Measurements from ENCODE around the gene IFNL4.

IFNL4 gene

GRCh38 chr19:39251846-39252245 is 3.2 kb upstream of the IFNL4 start:
- no peak for ATAC-seq
- TF ChIP-seq BACH2 (CRISPR knock-in tag; IDR thresholded peaks at IDR 0.05; ENCODE audit: borderline replicate concordance) (no peak), POU6F1 (CRISPR knock-in tag; IDR thresholded peaks at IDR 0.05; ENCODE audit: borderline replicate concordance, low read depth) (no peak), CREB5 (CRISPR knock-in tag; IDR thresholded peaks at IDR 0.05; ENCODE audit: low read depth) (no peak), ARNTL (CRISPR knock-in tag; IDR thresholded peaks at IDR 0.05; ENCODE audit: borderline replicate concordance, low read depth) (no peak), ZNF565 (CRISPR knock-in tag; conservative IDR thresholded peaks at IDR 0.05; ENCODE audit: low read depth) (no peak), GLIS3 (CRISPR knock-in tag; IDR thresholded peaks at IDR 0.05) (no peak), PPARA (CRISPR knock-in tag; IDR thresholded peaks at IDR 0.05; ENCODE audit: borderline replicate concordance) (no peak), ZFP3 (CRISPR knock-in tag; IDR thresholded peaks at IDR 0.05) (no peak)

- no peak for ATAC-seq
- TF ChIP-seq ZFP3 (CRISPR knock-in tag; IDR thresholded peaks at IDR 0.05) (no peak), CREB5 (CRISPR knock-in tag; IDR thresholded peaks at IDR 0.05; ENCODE audit: low read depth) (no peak), ZNF70 (CRISPR knock-in tag; IDR thresholded peaks at IDR 0.05) (no peak)
Measured at GRCh38 chr19:39251081-39251480, 2.4 kb upstream of the IFNL4 start.

GRCh38 chr19:39247701-39248664 is 673 bp downstream of the IFNL4 start:
- no peak for TF ChIP-seq OSR1 (CRISPR knock-in tag; IDR thresholded peaks at IDR 0.05)
- no peak for TF ChIP-seq CREB5 (CRISPR knock-in tag; IDR thresholded peaks at IDR 0.05; ENCODE audit: low read depth)
- no peak for TF ChIP-seq ZNF8 (CRISPR knock-in tag; IDR thresholded peaks at IDR 0.05)
- TF ChIP-seq GLIS3 (CRISPR knock-in tag; IDR thresholded peaks at IDR 0.05): no peak
- no peak for TF ChIP-seq POU6F1 (CRISPR knock-in tag; IDR thresholded peaks at IDR 0.05; ENCODE audit: borderline replicate concordance, low read depth)
- no peak for TF ChIP-seq TOX (CRISPR knock-in tag; IDR thresholded peaks at IDR 0.05; ENCODE audit: borderline replicate concordance)
- no peak for TF ChIP-seq TCF4 (CRISPR knock-in tag; IDR thresholded peaks at IDR 0.05; ENCODE audit: borderline replicate concordance)
- TF ChIP-seq ARNTL (CRISPR knock-in tag; IDR thresholded peaks at IDR 0.05; ENCODE audit: borderline replicate concordance, low read depth): no peak
- no peak for TF ChIP-seq ZNF70 (CRISPR knock-in tag; IDR thresholded peaks at IDR 0.05)
- TF ChIP-seq PATZ1 (CRISPR knock-in tag; IDR thresholded peaks at IDR 0.05; ENCODE audit: borderline replicate concordance): no peak
- no peak for ATAC-seq

- ATAC-seq: no peak; the same call in 2 of the 3 replicates
- TF ChIP-seq CSRNP3 (CRISPR knock-in tag; IDR thresholded peaks at IDR 0.05) (no peak), POU6F1 (CRISPR knock-in tag; IDR thresholded peaks at IDR 0.05; ENCODE audit: borderline replicate concordance, low read depth) (no peak), PPARA (CRISPR knock-in tag; IDR thresholded peaks at IDR 0.05; ENCODE audit: borderline replicate concordance) (no peak), PATZ1 (CRISPR knock-in tag; IDR thresholded peaks at IDR 0.05; ENCODE audit: borderline replicate concordance) (no peak), SNAI2 (CRISPR knock-in tag; IDR thresholded peaks at IDR 0.05) (no peak)
Measured at GRCh38 chr19:39246951-39247669, 1.5 kb downstream of the IFNL4 start.
